NCI-H1105 (cell line): ENCODE data around the gene PRKN.

Experiments
- DNase-seq: peaks from one replicate; lab custom pipeline; 2025; lab: John Stamatoyannopoulos, UW

Gene PRKN

GRCh38 chr6:162053084-162053483 is 674.5 kb downstream of the PRKN start:
- DNase-seq = no peak

DNA sequence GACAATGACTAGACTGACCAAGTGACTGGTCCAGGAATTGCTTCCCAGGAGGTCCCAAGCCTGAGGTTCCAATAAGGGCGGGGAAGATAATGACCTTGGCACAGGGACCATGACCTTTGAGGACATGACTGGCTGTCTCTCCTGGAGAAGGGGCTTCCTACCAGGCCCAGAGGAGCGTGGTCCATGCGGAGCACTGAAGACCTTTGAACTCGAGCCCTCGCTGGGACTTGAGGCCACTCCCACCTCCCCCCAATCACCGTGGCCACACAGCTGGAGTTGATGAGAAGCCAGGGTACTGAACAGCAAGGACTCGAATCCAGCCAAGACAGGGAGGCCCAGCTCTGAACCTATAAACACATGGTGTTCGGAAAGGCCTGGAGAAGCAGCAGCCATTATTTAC is 677.0 kb downstream of the PRKN start:
- DNase-seq = no peak

GRCh38 chr6:162046324-162046723 is 681.2 kb downstream of the PRKN start:
- DNase-seq = no peak

DNA sequence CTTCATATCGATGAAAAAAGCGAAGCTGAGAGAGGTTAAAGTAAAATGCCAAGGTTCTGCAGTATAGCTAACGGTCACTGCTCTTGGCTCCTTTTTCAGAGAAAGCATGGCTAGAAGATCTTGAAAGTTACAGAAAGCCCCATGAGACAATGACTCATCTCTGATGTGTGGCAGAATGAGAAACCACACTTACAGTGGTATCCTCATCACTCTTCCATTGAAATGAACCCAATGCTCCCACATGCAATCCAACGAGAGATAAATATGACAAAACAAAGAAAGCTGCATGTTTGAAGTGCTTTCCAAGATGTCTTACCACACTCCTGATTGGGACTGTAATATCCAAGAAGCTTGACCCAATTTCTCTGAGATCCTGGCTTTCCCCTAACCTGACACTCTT is 694.9 kb downstream of the PRKN start:
- DNase-seq = no peak

DNA sequence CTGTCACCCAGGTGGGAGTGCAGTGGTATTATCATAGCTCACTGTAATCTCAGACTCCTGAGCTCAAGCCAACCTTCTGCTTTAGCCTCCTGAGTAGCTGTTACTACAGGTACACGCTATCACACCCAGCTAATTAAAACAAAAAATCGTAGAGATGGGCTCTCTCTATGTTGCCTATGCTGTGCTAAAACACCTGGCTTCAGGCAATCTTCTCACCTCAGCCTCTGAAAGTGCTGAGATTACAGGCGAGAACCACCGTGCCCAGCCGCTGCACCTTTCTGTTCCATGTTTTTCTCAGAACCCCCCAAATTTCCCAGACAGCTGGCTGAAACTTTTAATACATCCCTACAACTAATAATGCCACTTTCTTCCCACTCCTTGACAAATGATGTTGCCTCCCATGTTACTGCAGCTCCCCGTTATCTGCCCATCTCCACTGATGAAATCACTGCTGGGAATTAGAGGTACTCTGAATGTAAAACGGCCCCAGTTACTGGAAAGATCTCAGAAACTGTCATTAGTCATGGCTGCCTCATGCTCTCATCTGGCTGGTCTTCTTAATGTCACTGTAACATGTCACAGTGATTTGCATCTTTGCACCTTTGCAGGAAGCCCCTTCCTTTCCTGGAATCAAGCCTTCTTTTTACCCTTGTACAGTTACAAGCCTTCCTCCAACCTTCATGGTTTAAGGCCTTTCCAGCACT is 697.5 kb downstream of the PRKN start:
- no peak for DNase-seq

- DNase-seq = no peak
Measured at GRCh38 chr6:162026843-162027242, 700.7 kb downstream of the PRKN start.

DNA sequence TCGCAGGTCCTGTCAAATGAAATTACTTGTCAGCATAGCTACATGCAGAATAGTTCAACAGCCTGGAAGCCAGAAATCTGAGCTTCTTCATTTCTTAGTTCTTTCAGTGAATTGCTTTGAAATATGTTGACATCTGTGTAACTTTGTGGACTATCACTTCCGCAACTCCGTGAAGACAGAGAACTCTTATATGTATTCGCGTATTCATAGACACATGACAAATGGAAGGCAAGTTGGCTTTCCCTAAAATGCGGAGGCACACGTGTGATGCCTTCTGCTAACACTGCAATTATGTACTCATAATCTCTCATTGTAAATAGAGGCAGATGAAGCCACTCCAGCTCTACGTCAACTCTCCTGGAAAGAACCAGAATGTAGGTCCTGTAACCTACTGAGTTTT is 701.5 kb downstream of the PRKN start:
- DNase-seq = no peak

DNA sequence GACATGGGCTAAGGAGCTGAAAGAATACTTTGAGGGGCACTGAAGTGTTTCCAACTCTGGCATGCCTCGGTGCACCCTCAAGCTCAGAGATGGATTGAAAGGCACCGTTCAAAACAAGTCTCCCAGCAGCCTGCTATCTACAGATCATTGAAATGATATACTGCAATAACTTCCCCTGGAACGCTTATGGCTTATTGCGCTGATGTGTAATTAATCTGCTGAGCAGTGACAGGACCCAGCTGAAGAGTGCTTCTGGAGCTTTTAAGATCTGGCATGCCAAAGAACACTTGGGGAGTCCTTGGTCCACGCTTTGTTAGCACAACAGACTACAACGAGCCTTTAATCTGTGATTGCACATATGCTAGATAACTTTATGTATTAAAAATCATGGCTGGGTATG is 708.2 kb downstream of the PRKN start:
- DNase-seq = no peak

GRCh38 chr6:162017536-162017935 is 710.0 kb downstream of the PRKN start:
- DNase-seq = no peak

DNA sequence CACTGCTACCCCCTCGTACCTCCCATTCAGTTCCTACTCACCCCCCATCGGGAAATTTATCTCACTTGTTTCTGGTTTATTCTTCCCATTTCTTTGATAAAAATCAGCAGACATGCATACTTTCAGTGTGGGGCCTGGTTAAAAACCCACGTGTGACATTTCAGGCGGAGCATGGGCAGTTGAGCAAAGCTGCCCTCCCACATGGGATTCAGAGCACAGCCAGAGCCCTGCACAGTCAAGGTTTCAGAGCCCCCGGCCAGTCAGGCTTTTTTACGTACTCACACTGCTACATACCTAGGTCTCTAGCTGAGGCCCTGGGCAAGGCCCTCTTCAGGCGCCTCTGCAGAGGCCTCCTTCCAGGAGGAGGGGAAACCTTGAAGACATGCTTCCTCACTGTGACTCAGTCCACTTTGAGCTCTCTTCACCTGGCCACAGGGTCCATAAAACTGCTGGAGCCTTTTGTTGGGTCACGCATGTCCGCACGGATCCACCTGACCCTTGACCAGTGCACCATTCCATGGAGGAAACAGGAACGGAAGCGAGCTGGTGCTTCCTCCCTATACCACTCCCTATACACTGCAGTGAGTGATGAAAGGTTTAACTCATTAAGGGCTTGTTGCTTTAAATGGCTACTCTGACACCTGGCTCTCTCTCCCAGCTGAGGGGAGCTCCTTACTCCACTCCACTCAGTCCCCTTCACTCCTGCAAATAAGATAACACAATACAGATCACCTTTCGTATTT is 713.3 kb downstream of the PRKN start:
- DNase-seq = no peak

DNA sequence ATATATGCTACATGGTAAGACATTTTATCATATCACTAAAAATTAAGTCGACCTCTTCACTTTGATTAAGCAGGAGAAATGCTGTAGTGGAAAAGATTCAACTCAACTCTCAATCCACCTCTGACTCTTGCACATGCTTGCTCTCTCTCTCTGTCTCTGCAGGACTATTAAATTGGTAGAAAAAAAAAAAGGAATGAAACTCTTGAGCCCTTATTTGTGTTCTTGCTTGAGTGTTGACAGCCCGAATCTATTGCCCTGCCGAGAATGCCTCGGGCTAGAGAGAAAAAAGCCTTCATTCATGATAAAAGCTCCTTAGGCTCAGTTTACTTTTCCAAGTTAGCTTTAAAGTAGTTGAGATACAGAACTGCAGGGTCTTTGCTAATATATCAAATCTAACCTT is 722.2 kb downstream of the PRKN start:
- no peak for DNase-seq

- DNase-seq = no peak
Measured at GRCh38 chr6:161996783-161997182, 730.8 kb downstream of the PRKN start.

- no peak for DNase-seq
Measured at GRCh38 chr6:161985876-161986423, 741.6 kb downstream of the PRKN start.

DNA sequence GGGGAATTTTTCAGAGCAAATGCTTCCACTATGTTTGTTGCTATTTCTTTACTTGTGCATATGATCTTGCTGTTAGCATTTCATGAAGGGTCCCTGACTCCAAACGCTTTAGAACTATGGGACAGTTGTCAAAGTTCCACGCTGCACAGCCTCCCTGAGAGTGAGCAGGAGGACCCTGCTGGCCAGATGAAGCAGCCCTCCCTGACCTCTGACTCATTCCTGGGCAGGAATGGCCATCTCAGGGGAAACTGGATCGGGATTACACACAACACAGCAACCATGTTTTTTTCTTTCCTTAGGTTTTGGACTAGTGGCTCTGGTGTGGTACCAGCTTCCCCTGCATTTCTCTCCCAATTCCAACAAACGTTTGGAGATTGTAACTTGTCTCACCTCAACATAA is 742.9 kb downstream of the PRKN start:
- no peak for DNase-seq

GRCh38 chr6:161976553-161976952 is 751.0 kb downstream of the PRKN start:
- no peak for DNase-seq

GRCh38 chr6:161973064-161973463 is 754.5 kb downstream of the PRKN start:
- no peak for DNase-seq

- no peak for DNase-seq
Measured at GRCh38 chr6:161971043-161971442, 756.5 kb downstream of the PRKN start.

DNA sequence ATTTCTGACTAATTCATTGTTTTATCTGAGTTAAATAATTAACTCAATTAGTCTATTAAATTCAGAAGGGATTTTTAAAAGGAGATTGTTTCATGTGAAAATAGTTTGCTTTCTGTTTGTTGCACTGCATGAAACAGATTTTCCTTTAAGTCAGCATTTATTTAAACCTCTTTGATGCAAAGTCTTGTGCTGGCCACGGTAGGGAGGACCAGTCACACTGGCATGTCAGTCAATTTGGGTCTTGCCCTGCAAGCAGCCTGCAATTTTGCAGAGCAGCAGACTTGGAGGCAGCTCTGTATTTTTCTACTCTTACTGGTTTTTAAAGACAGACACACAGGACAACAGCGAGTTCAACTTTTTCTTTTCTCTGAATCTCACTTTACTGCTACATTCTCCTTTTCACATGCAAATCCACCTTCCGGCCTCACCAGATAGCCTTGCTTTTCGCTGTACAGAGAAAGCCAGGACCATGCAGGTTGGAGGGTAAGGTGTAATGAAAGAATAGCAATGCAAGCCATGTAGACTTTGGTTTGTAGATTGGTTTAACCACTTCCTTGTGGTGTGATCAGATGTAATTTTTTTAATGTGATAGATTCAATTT is 763.8 kb downstream of the PRKN start:
- no peak for DNase-seq

- no peak for DNase-seq
Measured at GRCh38 chr6:161963181-161963580, 764.4 kb downstream of the PRKN start.

DNA sequence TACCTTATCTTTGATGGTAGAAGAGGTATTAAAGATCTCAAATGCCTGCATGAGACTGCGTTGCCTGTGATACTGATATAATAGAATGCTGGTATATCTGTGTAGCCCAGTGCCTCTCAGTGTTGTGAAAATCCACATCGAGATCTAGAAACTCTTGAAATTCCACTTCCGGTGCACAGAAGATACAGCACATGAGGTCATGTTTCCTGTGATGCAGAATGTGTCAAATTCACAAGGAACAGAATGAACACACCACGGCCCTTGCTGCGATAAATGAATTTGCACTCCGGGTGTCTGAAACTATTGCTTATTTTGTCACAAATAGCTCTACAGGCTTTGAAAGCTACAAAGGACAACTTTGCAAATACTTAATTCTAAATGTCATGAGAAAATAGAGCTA is 765.8 kb downstream of the PRKN start:
- DNase-seq = no peak

DNA sequence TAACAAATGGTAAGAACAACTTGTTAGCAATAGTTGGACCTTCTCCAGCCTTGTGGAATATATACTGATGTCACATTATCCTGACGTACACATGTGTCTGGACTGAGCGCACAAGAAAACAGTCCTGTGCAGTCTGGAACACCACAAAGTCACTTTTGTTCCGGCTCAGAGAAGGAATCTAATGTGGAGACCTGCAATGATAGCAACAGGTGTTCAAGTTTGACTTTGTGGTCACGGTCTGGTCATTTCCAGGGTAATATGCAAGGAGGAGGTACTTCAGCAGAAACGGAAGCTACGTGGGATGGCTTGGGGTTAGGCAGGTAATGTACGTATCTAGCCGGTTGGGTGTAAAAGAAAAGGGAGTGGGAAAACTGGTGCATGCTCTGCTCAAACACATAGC is 766.5 kb downstream of the PRKN start:
- DNase-seq = no peak

DNA sequence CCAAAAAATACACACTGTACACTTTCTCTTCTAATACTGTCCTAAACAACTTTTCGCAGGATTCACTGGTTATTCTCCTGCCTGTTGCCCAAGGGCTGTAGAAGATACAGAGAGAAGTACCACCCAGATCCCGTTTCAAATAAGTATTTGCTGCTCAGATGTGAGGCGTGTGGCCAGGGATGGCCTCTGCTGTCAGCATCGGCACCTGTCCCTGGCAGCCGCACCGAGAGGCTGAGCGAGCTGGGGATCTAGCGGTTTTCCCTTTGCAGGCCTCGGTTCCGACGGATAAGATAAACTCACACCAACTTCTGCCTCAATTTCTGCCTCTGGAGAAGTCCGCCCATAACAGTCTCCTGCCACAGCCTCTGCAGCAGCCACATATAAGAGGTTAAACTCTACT is 768.5 kb downstream of the PRKN start:
- DNase-seq = no peak

DNA sequence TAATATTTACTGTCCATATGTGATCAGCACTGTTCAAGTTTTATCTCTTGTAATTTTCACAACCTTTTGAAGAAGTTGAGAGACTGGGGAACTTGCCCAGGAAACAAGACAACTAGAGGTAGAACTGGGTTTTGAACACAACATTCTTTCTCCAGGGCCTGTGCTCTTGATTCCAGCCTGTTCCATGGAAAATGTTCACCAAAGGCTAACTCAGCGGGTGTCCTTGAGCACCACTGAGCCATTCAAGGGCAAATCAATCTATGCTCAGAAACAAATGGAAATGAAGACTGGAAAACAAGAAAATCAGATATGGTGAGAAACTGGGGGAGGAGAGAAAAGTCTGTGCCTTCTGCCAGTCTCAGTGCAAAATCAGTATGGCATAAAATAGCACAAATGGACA is 771.5 kb downstream of the PRKN start:
- no peak for DNase-seq
